ENCODE results near the gene NTMT1.
"Not testable (repeated sequence)": the region's sequence is repeated elsewhere in the genome, so short reads cannot be mapped to it uniquely, and the experiment has no call there.

The NTMT1 gene

DNA sequence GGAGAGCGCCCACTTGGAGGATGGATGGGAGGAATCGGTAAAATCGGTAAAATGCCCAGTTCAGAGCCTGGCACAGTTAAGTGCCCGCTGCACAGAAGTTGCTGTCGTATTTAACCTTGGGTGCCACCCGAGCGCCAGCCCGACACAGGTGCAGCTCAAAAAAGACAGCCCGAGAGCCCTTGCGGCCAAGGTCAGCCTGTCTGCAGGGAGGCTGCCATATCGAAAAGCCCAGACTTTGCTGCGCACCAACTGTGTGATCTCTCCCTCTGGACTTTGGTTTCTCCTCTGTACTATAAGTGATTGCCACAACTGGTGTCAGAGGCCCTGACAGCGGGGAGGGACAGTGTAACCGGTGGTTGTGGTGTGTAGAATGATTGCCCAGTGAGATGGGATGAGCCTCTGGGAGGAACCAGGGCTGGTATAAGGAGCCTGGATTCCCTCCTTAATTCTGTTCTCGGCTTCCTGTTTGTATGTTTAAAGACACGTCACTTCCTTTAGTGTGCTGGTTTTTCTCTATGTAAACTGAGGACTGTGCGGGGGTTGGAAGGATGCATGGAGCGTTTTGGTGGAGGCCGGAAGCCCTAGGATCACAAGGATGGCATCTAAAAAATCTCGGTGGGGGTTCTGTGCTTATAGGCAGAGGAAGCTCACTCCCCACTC is 792 bp downstream of the NTMT1 start:
- H3K4me3 ChIP-seq (ENCODE audit: low read length), result peak overlapping the region; percentile 90
- H3K27ac ChIP-seq (ENCODE audit: low read depth, low read length), result peak overlapping the region; percentile 93
- H3K27me3 ChIP-seq (ENCODE audit: control insufficient read depth, insufficient read depth, low read length), result no peaks in the 10 kb centered on the region
- H3K9ac ChIP-seq (ENCODE audit: low read length), result peak overlapping the region; percentile 95
- no peaks in the 10 kb centered on the region for H3K36me3 ChIP-seq (ENCODE audit: control insufficient read depth, insufficient read depth, low read length)
- H3K4me1 ChIP-seq (ENCODE audit: control insufficient read depth, insufficient read depth, low read length), result no peaks in the 10 kb centered on the region

DNA sequence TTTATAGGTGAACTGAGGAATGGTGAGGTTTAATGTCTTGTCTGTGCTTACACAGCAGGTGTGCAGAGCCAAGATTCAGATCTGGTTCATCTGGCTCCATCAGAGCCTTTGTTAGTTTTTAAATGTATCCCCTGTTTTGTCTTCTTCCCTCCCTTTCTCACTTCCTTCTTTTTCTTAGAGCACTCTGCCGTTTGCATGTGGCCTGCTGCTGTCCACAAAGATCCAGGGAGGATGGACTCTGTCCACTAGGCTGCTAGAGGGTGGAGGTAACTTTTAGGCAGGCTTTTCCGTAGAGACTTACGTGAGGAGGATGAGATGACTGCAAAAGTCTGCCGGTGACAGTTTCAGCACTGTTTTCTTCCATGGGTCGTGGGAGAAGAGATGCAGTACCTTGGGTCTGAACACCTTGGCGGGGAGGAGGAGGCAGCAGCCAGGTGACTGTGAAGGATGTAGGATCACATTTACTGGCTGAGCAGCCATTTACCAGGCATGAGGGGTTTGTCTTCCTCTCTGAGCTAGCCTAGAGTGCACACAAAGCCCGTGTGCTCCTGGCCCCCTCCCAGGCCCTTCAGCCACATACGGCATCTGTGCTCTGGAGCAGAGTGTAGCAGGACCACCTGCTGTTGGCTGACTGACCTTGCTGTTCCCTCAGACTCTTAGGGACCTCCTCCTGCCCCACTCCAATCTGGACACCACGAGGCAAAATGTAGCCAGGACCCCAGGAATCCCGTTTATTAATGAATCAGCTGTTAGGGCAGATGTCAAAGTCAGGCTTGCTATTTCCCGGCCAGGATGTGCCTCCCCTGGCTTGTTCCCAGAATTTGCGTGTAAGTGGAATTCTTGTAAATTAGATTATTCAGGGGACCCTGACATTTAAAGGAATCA is 1.8 kb downstream of the NTMT1 start:
- H3K4me3 ChIP-seq (ENCODE audit: low read length), result peak overlapping the region; percentile 90
- no peaks in the 10 kb centered on the region for H3K4me1 ChIP-seq (ENCODE audit: control insufficient read depth, insufficient read depth, low read length)
- H3K36me3 ChIP-seq (ENCODE audit: control insufficient read depth, insufficient read depth, low read length), result peaks cover 5% of the 10 kb centered on the region
- H3K9ac ChIP-seq (ENCODE audit: low read length), result no peak overlapping the region
- no peak overlapping the region for H3K27ac ChIP-seq (ENCODE audit: low read depth, low read length)
- no peaks in the 10 kb centered on the region for H3K27me3 ChIP-seq (ENCODE audit: control insufficient read depth, insufficient read depth, low read length)

DNA sequence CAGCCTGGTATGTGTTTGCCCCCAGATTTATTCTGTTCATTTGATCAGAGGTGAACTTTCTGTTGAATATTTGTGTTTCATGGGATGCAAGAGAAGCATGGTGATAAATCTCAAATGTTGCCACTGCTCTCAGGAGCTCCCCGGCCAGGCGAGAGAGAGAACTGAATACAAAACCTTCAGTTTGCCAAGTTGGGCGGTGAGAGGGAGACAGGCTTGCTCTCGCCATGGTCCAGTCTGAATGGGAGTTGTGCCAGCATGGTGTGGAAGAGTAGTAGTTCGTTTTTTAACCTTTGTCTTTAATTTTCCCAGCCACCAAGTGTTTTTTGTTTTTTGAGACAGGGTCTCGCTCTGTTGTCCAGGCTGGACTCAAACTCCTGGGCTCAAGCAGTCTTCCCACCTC is 2.7 kb downstream of the NTMT1 start:
- Histone ChIP-seq H3K4me1 (ENCODE audit: control insufficient read depth, insufficient read depth, low read length) (no peaks in the 10 kb centered on the region), H3K4me3 (ENCODE audit: low read length) (no peak overlapping the region), H3K27ac (ENCODE audit: low read depth, low read length) (no peak overlapping the region), H3K9ac (ENCODE audit: low read length) (no peak overlapping the region), H3K27me3 (ENCODE audit: control insufficient read depth, insufficient read depth, low read length) (no peaks in the 10 kb centered on the region), H3K36me3 (ENCODE audit: control insufficient read depth, insufficient read depth, low read length) (peaks cover 12% of the 10 kb centered on the region)

DNA sequence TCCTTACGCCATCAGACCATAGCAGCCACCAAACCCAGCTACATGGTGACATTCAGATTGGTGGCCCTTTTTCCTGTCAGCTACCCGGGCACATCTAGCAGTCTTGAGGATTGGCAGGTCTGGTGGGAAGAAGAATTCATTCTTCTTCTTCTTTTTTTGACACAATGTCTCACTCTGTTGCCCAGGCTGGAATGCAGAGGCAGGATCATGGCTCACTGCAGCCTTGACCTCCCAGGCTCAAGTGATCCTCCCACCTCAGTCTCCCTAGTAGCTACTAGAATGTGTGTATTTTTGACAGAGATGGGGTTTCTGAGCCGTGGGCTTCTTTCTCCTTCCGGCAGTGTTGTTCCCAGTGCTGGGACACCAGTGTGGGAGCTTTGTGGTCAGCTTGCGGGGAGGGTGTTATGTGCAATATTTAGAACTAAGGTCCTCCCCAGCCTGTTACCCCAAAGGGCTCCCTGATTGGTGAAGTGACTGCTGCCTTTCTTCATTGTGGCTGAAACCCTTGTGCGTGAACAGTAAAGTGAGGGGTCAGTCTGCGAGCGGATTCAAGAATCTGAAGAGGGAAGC is 3.4 kb downstream of the NTMT1 start:
- Histone ChIP-seq H3K4me1 (ENCODE audit: control insufficient read depth, insufficient read depth, low read length) (no peaks in the 10 kb centered on the region), H3K9ac (ENCODE audit: low read length) (no peak overlapping the region), H3K36me3 (ENCODE audit: control insufficient read depth, insufficient read depth, low read length) (peaks cover 16% of the 10 kb centered on the region), H3K4me3 (ENCODE audit: low read length) (no peak overlapping the region), H3K27ac (ENCODE audit: low read depth, low read length) (no peak overlapping the region), H3K27me3 (ENCODE audit: control insufficient read depth, insufficient read depth, low read length) (no peaks in the 10 kb centered on the region)

DNA sequence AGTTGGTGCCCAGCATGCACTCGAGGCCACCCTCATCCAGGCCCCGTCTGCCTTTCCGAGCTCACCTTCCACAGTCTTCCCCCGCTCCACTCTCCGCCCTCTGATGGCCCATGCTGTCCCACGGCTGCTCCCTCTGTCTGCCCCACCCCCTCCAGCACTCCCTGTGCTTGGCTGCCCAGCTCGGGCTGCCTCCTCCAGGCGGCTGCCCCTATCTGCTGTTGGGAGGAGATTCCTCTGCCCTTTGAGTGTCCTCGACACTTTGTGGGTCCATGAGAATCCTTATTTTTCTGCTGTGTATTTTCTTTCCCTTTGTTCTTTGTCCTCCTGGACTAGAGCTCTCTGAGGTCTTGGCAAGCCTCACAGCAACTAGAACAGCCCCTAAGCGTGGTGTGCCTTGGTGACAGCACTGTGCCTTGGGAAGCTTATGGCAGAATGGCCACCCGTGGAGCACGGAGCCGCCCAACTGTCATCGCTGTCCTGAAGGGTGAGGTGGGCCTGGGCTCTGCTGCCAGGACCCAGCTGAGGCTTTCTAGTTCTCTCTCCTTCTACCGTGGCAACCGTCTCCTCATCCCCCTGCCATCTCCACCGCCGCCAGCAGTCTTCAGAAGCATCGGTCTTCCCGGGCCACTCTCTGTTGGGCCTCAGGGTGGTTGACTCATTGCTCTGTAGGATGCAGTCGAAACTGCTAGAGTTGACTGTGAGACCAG is 5.2 kb downstream of the NTMT1 start:
- H3K4me3 ChIP-seq (ENCODE audit: low read length), result no peak overlapping the region

DNA sequence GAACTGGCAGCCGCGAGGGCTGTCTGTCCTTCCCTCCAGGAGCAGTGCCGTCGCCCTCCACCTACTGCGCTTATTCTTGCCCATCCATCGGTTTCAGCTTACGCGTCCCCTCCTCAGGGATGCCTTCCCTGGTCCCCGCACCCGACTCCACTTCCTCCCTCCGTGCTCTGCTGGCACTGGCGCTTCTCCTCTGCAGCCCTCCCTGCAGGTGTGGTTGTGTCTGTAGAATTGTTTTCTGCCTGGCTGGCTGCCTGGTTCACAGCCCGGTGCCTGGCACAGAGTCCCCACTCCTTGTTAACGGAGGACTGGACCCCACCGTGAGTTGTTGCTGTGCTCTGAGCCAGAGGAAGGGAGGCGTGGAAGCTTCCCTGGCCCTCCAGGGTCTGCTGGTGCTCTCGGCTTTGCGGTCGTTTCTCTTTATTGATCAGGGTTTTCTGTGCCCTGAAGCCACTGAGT is 5.7 kb downstream of the NTMT1 start:
- peaks cover 28% of the 10 kb centered on the region for H3K36me3 ChIP-seq (ENCODE audit: control insufficient read depth, insufficient read depth, low read length)
- H3K27ac ChIP-seq (ENCODE audit: low read depth, low read length), result no peak overlapping the region
- no peak overlapping the region for H3K4me3 ChIP-seq (ENCODE audit: low read length)
- no peaks in the 10 kb centered on the region for H3K27me3 ChIP-seq (ENCODE audit: control insufficient read depth, insufficient read depth, low read length)
- no peak overlapping the region for H3K9ac ChIP-seq (ENCODE audit: low read length)
- H3K4me1 ChIP-seq (ENCODE audit: control insufficient read depth, insufficient read depth, low read length), result no peaks in the 10 kb centered on the region

More for the DNA sequence above, 5.2 kb downstream of the NTMT1 start:
- Histone ChIP-seq H3K9ac (ENCODE audit: low read length) (no peak overlapping the region), H3K27me3 (ENCODE audit: control insufficient read depth, insufficient read depth, low read length) (no peaks in the 10 kb centered on the region), H3K27ac (ENCODE audit: low read depth, low read length) (no peak overlapping the region), H3K36me3 (ENCODE audit: control insufficient read depth, insufficient read depth, low read length) (peaks cover 28% of the 10 kb centered on the region), H3K4me1 (ENCODE audit: control insufficient read depth, insufficient read depth, low read length) (no peaks in the 10 kb centered on the region)

DNA sequence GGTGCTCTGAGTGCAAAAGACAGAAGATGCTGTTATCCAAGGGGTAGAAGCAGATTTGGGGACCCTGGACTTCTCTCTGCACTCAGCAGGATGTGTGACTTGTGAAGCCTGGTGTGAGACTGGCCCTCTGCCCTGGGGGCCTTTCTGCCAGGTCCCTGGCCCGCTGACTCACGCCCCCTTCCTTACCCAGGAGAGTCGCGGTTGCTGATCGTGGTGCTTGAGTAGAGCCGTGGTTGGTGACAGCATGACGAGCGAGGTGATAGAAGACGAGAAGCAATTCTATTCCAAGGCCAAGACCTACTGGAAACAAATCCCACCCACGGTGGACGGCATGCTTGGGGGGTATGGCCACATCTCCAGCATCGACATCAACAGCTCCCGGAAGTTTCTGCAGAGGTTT is 6.5 kb downstream of the NTMT1 start:
- H3K4me1 ChIP-seq (ENCODE audit: control insufficient read depth, insufficient read depth, low read length), result no peaks in the 10 kb centered on the region
- no peaks in the 10 kb centered on the region for H3K27me3 ChIP-seq (ENCODE audit: control insufficient read depth, insufficient read depth, low read length)
- H3K36me3 ChIP-seq (ENCODE audit: control insufficient read depth, insufficient read depth, low read length), result peaks cover 28% of the 10 kb centered on the region
- H3K4me3 ChIP-seq (ENCODE audit: low read length), result no peak overlapping the region
- no peak overlapping the region for H3K9ac ChIP-seq (ENCODE audit: low read length)
- H3K27ac ChIP-seq (ENCODE audit: low read depth, low read length), result no peak overlapping the region

DNA sequence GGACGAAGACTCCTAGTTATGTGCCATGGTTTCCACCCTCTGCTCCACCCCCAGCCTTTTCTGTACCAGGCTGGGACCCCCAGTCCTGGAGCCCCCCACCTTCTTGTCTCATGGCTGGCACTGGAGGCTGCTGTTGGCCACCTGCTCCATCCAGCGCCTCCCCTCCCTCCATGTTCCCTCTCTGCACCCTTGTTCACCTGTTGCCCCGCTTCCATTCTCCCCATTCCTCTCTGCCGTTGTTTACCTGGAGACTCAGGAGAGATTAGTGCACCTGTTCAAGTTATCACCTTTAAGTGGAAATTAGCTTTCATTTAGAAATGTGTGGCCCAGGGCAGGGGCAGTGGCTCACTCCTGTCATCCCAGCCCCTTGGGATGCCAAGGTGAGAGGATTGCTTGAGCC is 7.2 kb downstream of the NTMT1 start:
- H3K4me1 ChIP-seq (ENCODE audit: control insufficient read depth, insufficient read depth, low read length), result no peaks in the 10 kb centered on the region
- H3K27me3 ChIP-seq (ENCODE audit: control insufficient read depth, insufficient read depth, low read length), result no peaks in the 10 kb centered on the region
- peaks cover 34% of the 10 kb centered on the region for H3K36me3 ChIP-seq (ENCODE audit: control insufficient read depth, insufficient read depth, low read length)
- H3K4me3 ChIP-seq (ENCODE audit: low read length), result no peak overlapping the region
- no peak overlapping the region for H3K27ac ChIP-seq (ENCODE audit: low read depth, low read length)
- no peak overlapping the region for H3K9ac ChIP-seq (ENCODE audit: low read length)

DNA sequence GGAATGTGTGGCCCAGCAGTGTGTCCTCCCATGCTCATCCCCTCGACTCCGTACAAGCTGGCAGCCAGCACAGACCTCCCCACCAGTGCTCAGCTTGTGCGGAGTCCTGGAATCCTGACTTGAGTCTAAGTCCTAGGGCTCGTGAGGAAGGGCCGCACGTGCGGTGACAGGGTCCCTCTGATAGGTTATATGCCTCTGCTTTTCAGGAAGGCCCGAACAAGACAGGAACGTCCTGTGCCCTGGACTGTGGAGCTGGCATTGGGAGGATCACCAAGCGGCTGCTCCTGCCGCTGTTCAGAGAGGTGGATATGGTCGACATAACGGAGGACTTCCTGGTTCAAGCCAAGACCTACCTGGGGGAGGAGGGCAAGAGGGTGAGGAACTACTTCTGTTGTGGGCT is 7.9 kb downstream of the NTMT1 start:
- Histone ChIP-seq H3K4me3 (ENCODE audit: low read length) (no peak overlapping the region), H3K27me3 (ENCODE audit: control insufficient read depth, insufficient read depth, low read length) (no peaks in the 10 kb centered on the region), H3K27ac (ENCODE audit: low read depth, low read length) (no peak overlapping the region), H3K4me1 (ENCODE audit: control insufficient read depth, insufficient read depth, low read length) (no peaks in the 10 kb centered on the region), H3K36me3 (ENCODE audit: control insufficient read depth, insufficient read depth, low read length) (peaks cover 39% of the 10 kb centered on the region), H3K9ac (ENCODE audit: low read length) (no peak overlapping the region)

DNA sequence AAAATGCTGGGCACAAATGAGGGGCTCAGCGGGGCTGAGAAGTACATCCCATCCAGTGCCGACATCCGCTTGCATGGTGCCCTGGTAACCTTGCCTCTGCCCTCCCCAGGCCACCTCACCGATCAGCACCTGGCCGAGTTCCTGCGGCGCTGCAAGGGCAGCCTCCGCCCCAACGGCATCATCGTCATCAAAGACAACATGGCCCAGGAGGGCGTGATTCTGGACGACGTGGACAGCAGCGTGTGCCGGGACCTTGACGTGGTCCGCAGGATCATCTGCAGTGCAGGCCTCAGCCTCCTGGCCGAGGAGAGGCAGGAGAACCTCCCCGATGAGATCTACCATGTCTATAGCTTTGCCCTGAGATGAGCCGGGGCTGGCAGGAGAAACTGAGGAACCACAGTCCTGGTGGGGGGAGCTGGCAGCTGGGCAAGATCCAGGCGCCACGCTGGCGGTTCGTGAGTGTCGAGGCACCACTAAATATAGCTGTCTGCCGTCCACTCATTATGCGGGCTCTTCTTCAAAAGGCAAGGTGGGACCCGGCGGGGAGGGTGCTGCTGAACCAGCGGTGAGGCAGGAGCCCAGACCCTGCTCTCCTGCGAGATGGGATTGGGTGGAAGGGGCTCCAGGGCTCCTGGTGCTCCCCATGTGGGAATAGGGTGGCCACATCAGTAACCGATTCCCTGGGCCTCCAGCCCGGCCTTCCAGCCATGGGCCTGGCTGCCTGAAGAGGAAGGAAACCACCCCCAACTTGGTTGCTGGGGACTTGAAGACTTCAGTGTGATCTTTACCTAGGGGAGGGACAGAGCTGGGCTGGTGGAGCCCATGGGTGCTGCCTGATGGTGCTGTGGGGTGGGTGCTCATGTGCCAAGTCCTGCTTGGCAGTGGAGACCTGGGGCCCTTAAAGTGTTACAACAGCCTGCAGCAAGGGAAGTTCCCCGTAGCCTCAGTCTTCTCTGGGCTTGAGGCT is 9.4 kb downstream of the NTMT1 start:
- H3K27ac ChIP-seq (ENCODE audit: low read depth, low read length), result no peak overlapping the region
- H3K27me3 ChIP-seq (ENCODE audit: control insufficient read depth, insufficient read depth, low read length), result no peaks in the 10 kb centered on the region
- H3K9ac ChIP-seq (ENCODE audit: low read length), result no peak overlapping the region
- H3K4me3 ChIP-seq (ENCODE audit: low read length), result no peak overlapping the region
- H3K4me1 ChIP-seq (ENCODE audit: control insufficient read depth, insufficient read depth, low read length), result peaks cover 1% of the 10 kb centered on the region
- H3K36me3 ChIP-seq (ENCODE audit: control insufficient read depth, insufficient read depth, low read length), result peaks cover 39% of the 10 kb centered on the region

DNA sequence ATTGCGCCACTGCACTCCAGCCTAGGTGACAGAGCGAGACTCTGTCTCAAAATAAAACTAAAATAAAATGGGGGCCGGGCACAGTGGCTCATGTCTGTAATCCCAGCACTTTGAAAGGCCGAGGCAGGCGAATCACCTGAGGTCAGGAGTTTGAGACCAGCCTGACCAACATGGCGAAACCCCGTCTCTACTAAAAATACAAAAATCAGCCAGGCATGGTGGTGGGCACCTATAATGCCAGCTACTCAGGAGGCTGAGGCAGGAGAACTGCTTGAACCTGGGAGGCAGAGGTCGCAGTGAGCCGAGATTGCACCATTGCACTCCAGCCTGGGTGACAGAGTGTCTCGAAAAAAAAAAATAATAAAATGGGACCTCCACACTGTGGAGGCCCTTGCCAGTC is 10.4 kb downstream of the NTMT1 start:
- Histone ChIP-seq H3K36me3 (ENCODE audit: control insufficient read depth, insufficient read depth, low read length) (peaks cover 39% of the 10 kb centered on the region), H3K4me1 (ENCODE audit: control insufficient read depth, insufficient read depth, low read length) (peaks cover 11% of the 10 kb centered on the region)
- H3K4me3 ChIP-seq (ENCODE audit: low read length); H3K27ac ChIP-seq (ENCODE audit: low read depth, low read length); H3K9ac ChIP-seq (ENCODE audit: low read length); H3K27me3 ChIP-seq (ENCODE audit: control insufficient read depth, insufficient read depth, low read length): not testable (repeated sequence)
